Fibroblast of lung (primary cell): ENCODE results near the gene SLC4A1. TPM values are rescaled to one million over a fixed set of nuclear protein-coding genes. Genes with fewer than 3 reads are reported as not detected.
"Not testable (repeated sequence)": the region's sequence is repeated elsewhere in the genome, so short reads cannot be mapped to it uniquely, and the experiment has no call there.

ENCODE experiments used
- DNase-seq, 2 donors: peaks; one replicate each; pipeline versions ENCODE4 v3.0.0 to v3.0.0-alpha.2; 2010; ENCODE audit warnings: low read depth in 2 of 2
- H2AFZ ChIP-seq: 2 replicates; pipeline ENCODE4 v1.5.1; 2012; ENCODE audit warnings: low read length, control low read depth, inconsistent platforms
- H3K27ac ChIP-seq: 2 replicates; pipeline ENCODE4 v1.5.1; 2011; ENCODE audit warnings: low read length, control low read depth; ENCODE audit not compliant: insufficient read depth
- H3K27me3 ChIP-seq: 2 replicates; pipeline ENCODE4 v1.5.1; 2011; ENCODE audit warnings: mild to moderate bottlenecking, low read length; ENCODE audit not compliant: control insufficient read depth, insufficient read depth
- H3K36me3 ChIP-seq: 2 replicates; pipeline ENCODE4 v1.5.1; 2011; ENCODE audit warnings: low read length; ENCODE audit not compliant: control insufficient read depth, insufficient read depth
- H3K4me1 ChIP-seq: 2 replicates; pipeline ENCODE4 v1.5.1; 2011; ENCODE audit warnings: low read length; ENCODE audit not compliant: control insufficient read depth, insufficient read depth; ENCODE audit errors: extremely low read depth
- H3K4me2 ChIP-seq: 2 replicates; pipeline ENCODE4 v1.5.1; 2011; ENCODE audit warnings: low read length, control low read depth; ENCODE audit not compliant: insufficient read depth; ENCODE audit errors: extremely low read depth
- H3K4me3 ChIP-seq, 4 experiments: fragments of 200-600 bp in 1 of 4; sonication (generic) in 1 of 4; replicated peaks in 1 of 4; 2 replicates each; pipeline ENCODE4 v1.5.1; 2011 to 2016; ENCODE audit warnings: low read length in 4 of 4, low read depth in 3 of 4, mild to moderate bottlenecking in 3 of 4, control low read depth in 2 of 4, inconsistent platforms in 1 of 4, mixed read lengths in 1 of 4; ENCODE audit not compliant: insufficient read depth in 1 of 4; ENCODE audit errors: control extremely low read depth in 1 of 4
- H3K79me2 ChIP-seq: 2 replicates; pipeline ENCODE4 v1.5.1; 2012; ENCODE audit warnings: mild to moderate bottlenecking, low read length, inconsistent platforms; ENCODE audit not compliant: control insufficient read depth, insufficient read depth
- H3K9ac ChIP-seq: 2 replicates; pipeline ENCODE4 v1.5.1; 2011; ENCODE audit warnings: mild to moderate bottlenecking, low read length, control low read depth; ENCODE audit not compliant: insufficient read depth
- H3K9me3 ChIP-seq: 2 replicates; pipeline ENCODE4 v1.5.1; 2012; ENCODE audit warnings: low read depth, low read length; ENCODE audit not compliant: control insufficient read depth, insufficient read depth
- H4K20me1 ChIP-seq: 2 replicates; pipeline ENCODE4 v1.5.1; 2011; ENCODE audit warnings: low read length; ENCODE audit not compliant: control insufficient read depth, insufficient read depth; ENCODE audit errors: extremely low read depth
- EZH2 ChIP-seq: IDR thresholded peaks from 2 replicates; pipeline ENCODE4 v1.5.1; 2012; ENCODE audit warnings: low read length, control low read depth, mild to moderate bottlenecking; ENCODE audit errors: missing control alignments
- polyA plus RNA-seq, 2 donors: library from polyadenylated mRNA; depleted of rRNA in 1 of 2; stranded (reverse) in 1 of 2; unstranded in 1 of 2; fragments of >200 nt; gene quantifications; 2 replicates each; pipeline ENCODE4 v1.2.1, GENCODE V29; 2011 to 2012; ENCODE audit warnings: missing spikeins in 1 of 2
- total RNA-seq: library from RNA; depleted of rRNA; stranded (reverse); fragments of >200 nt; gene quantifications from 2 replicates; pipeline ENCODE4 v1.2.1, GENCODE V29; 2014
- TF ChIP-seq, protein P1 (sequence below), 2 donors: IDR thresholded peaks in 1 of 2; conservative IDR thresholded peaks in 1 of 2; 1 replicate in 1 of 2; 2 replicates in 1 of 2; pipeline ENCODE4 v1.5.1; 2011 to 2012; ENCODE audit warnings: low read length in 2 of 2, control low read depth in 1 of 2, inconsistent platforms in 1 of 2, low read depth in 1 of 2, mild to moderate bottlenecking in 1 of 2

Gene SLC4A1
- total and polyA plus RNA-seq, 2 donors (not counting 1 experiment from before 2014, with no cell fraction given), result not detected

DNA sequence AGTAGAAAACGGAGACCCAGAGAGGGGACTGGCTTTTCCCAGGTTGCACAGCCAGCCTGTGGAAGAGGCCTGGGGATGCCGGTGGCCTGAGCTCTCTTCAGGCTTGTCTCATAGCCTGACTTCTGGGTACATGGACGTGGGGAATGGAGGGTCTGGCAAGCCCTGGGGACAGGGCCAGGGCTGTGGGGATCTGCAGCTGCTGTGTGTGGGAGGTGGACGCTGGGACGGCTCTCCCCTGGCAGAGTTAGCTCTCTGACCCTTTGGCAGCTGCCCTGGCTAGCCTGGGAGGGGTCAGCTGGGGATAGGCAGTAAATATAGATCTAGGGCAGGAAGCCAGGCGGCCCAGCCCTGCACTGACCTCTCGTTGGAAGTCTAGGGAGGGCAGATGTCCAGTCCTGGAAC is 20.5 kb downstream of the SLC4A1 start:
- Histone ChIP-seq H3K27me3 (no peaks in the 10 kb centered on the region), H3K4me3 (no peak overlapping the region), H3K4me2 (no peak overlapping the region), H3K79me2 (no peaks in the 10 kb centered on the region), H2AFZ (no peak overlapping the region), H3K27ac (no peak overlapping the region), H3K9ac (no peak overlapping the region), H3K4me1 (no peaks in the 10 kb centered on the region), H3K9me3 (no peaks in the 10 kb centered on the region), H3K36me3 (no peaks in the 10 kb centered on the region), H4K20me1 (no peaks in the 10 kb centered on the region)
- DNase-seq, result no peak
- TF ChIP-seq EZH2, result no peak
- TF ChIP-seq, protein P1, sequence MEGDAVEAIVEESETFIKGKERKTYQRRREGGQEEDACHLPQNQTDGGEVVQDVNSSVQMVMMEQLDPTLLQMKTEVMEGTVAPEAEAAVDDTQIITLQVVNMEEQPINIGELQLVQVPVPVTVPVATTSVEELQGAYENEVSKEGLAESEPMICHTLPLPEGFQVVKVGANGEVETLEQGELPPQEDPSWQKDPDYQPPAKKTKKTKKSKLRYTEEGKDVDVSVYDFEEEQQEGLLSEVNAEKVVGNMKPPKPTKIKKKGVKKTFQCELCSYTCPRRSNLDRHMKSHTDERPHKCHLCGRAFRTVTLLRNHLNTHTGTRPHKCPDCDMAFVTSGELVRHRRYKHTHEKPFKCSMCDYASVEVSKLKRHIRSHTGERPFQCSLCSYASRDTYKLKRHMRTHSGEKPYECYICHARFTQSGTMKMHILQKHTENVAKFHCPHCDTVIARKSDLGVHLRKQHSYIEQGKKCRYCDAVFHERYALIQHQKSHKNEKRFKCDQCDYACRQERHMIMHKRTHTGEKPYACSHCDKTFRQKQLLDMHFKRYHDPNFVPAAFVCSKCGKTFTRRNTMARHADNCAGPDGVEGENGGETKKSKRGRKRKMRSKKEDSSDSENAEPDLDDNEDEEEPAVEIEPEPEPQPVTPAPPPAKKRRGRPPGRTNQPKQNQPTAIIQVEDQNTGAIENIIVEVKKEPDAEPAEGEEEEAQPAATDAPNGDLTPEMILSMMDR (conservative IDR thresholded peaks at IDR 0.05 in 1 of 2, IDR thresholded peaks at IDR 0.05 in 1 of 2; ENCODE audit: low read depth in 1 of 2, low read length in 2 of 2), result no peak

DNA sequence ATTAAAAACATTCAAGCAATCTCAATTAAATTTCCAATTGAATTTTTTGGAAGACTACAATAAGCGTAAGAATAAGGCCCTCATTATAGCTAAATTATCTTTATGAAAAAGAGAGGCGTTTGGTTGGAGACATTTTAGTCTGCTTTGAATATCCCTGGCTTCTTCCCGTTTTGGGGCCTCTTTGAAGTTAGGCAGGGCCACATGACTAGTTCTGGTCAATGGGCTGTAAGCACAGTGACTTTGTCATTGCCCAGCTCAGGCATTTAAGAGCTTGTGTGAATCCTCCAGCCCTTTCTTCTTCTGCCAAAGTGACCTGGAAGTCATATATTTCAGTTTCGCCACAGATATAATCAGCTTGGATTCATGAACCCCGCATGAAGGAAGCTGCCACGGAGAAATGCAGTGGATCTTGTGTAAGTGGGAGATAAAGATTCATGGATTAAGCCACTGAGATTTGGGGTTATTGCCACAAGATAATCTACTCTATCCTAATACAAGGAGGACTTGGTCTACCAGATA is 26.8 kb downstream of the SLC4A1 start:
- no peak for DNase-seq
- Histone ChIP-seq H3K27me3 (no peaks in the 10 kb centered on the region), H4K20me1 (no peaks in the 10 kb centered on the region), H3K27ac (no peak overlapping the region), H3K9me3 (no peaks in the 10 kb centered on the region), H3K4me1 (no peaks in the 10 kb centered on the region), H3K4me2 (no peak overlapping the region), H3K4me3 (no peak overlapping the region), H3K9ac (no peak overlapping the region), H3K36me3 (no peaks in the 10 kb centered on the region), H2AFZ (no peak overlapping the region), H3K79me2 (no peaks in the 10 kb centered on the region)
- no peak for TF ChIP-seq EZH2
- TF ChIP-seq, protein P1 (conservative IDR thresholded peaks at IDR 0.05 in 1 of 2, IDR thresholded peaks at IDR 0.05 in 1 of 2; ENCODE audit: low read depth in 1 of 2, low read length in 2 of 2), result no peak

DNA sequence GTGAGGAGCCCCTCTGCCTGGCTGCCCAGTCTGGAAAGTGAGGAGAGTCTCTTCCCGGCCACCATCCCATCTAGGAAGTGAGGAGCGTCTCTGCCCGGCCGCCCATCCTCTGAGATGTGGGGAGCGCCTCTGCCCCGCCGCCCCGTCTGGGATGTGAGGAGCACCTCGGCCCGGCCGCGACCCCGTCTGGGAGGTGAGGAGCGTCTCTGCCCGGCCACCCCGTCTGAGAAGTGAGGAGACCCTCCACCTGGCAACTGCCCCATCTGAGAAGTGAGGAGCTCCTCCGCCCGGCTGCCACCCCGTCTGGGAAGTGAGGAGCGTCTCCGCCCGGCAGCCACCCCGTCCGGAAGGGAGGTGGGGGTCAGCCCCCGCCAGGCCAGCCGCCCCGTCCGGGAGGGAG is 30.0 kb downstream of the SLC4A1 start:
- H3K9me3 ChIP-seq, result not testable (repeated sequence)

More for the DNA sequence above, 30.0 kb downstream of the SLC4A1 start:
- not testable (repeated sequence) for H3K79me2 ChIP-seq, H3K4me1 ChIP-seq, H3K9ac ChIP-seq, H3K4me2 ChIP-seq, H2AFZ ChIP-seq, H3K27me3 ChIP-seq, DNase-seq, H3K4me3 ChIP-seq, H4K20me1 ChIP-seq, H3K36me3 ChIP-seq, H3K27ac ChIP-seq
